ENCODE data around the gene PSAP. TPM values are rescaled to one million over a fixed set of nuclear protein-coding genes. Genes with fewer than 3 reads are reported as not detected.

PSAP gene
- total and polyA plus RNA-seq, 11 donors, result 454 to 2,171 (median 1,616) TPM

DNA sequence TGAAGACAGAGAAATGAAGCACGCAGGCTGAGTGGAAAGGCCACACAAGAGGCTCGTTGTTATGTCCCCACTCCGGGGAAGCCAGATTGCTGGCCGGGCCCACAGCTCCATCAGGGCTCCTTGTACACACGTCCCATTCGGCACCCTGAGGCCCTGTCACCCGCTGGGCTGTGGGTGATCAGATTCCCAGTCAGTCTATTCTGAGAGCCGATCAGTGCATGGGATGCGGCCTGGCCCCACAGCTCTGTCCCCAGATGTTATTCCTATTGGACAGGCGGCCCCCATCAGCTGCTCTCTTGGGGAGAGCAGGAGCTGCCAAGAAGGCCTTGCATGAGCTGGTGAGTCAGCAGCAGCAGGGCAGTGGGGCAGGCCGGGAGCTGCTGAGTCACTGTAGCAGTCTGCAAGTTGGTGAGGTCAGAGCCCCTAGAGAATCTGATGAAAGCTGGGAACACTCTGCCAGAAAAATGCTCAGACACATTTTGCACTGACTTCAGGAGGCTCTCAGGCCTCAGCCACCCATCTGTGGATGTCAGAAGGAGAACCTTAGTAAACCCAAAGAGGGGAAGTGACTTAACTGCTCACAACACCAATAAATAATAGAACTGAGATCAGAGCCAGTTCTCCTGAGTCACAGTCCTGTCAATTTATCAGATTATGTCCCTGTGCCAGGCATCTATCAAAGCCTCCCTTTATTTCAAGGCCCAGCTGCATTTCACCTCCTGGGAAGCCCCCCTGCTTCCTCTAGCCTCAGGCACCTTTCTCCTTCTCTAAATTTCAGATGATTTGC, 9.4 kb upstream of the PSAP start:
- no peaks in the 10 kb centered on the region for H3K36me3 ChIP-seq
- TF ChIP-seq CTCF (IDR thresholded peaks at IDR 0.05) (no peak), POLR2A (IDR thresholded peaks at IDR 0.05) (peak in 1 of 2 donors; percentile 43)
- peaks cover 3 to 39% (median 22%) of the 10 kb centered on the region in 12 donors for H3K4me1 ChIP-seq
- H3K4me3 ChIP-seq, result peak overlapping the region in 1 of 12 donors; percentile 19
- H3K9me3 ChIP-seq, result no peaks in the 10 kb centered on the region
- ATAC-seq, result peak; percentile 98 to 99 (median 98)
- no peaks in the 10 kb centered on the region for H3K27me3 ChIP-seq
- H3K27ac ChIP-seq, result peak overlapping the region; percentile 63 to 95 (median 89)
- intact Hi-C loops (cut with DNase I), result loop anchor here in 1 of 10 donors (1.0 kb wide), 1 partner anchor 9 kb away; the partner anchor contains the start of gene PSAP
- DNase-seq, result peak; percentile 91 to 98 (median 94)
- 18 to 26% (median 20%) methylated on average over 6 to 11 of the region's 11 CpGs for WGBS, 4 donors

- H3K4me1 ChIP-seq, result peaks cover 3 to 34% (median 22%) of the 10 kb centered on the region in 12 donors
- no peak overlapping the region for H3K27ac ChIP-seq
- no peaks in the 10 kb centered on the region for H3K9me3 ChIP-seq
- H3K36me3 ChIP-seq, result no peaks in the 10 kb centered on the region
- TF ChIP-seq POLR2A (IDR thresholded peaks at IDR 0.05) (no peak), CTCF (IDR thresholded peaks at IDR 0.05) (no peak)
- no peak for ATAC-seq
- no peaks in the 10 kb centered on the region for H3K27me3 ChIP-seq
- WGBS, 4 donors, result 88 to 95% (median 90%) methylated on average over 12 of the region's 12 CpGs
- intact Hi-C loops (cut with DNase I), result no loop called here
- no peak overlapping the region for H3K4me3 ChIP-seq
- DNase-seq, result peak in 3 of 5 donors; percentile 60 to 78 (median 76)
These were observed 7.2 kb upstream of the PSAP start for GRCh38 chr10:71857934-71858890.

DNA sequence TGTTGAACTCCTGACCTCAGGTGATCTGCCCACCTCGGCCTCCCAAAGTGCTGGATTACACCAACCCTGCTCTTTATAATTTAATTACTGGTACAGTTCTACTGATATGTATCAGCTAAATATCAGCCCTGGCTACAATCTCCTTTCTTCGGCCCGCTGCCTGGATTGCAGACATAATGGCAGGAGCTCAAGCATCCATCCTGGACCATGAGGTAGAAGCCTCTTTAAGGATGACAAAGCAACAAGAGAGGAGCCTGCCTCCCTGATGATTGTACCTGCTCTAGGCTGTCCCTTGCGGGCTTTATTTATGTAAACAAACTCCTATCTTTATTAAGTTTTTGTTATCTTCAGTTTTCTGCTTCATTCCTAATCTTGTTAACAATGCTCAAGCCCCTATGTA, 5.6 kb upstream of the PSAP start:
- Histone ChIP-seq H3K36me3 (no peaks in the 10 kb centered on the region), H3K4me3 (no peak overlapping the region), H3K9me3 (no peaks in the 10 kb centered on the region), H3K27ac (no peak overlapping the region), H3K27me3 (no peaks in the 10 kb centered on the region), H3K4me1 (peaks cover 3 to 41% (median 22%) of the 10 kb centered on the region in 12 donors)
- intact Hi-C loops (cut with DNase I), result no loop called here
- DNase-seq (no peak), ATAC-seq (no peak)
- TF ChIP-seq CTCF (IDR thresholded peaks at IDR 0.05) (no peak), POLR2A (IDR thresholded peaks at IDR 0.05) (no peak)
- WGBS, 4 donors, result 96 to 97% (median 96%) methylated on average over 4 of the region's 4 CpGs

GRCh38 chr10:71854031-71854430, 3.0 kb upstream of the PSAP start:
- DNase-seq, result no peak
- intact Hi-C loops (cut with DNase I), result no loop called here
- Histone ChIP-seq H3K36me3 (no peaks in the 10 kb centered on the region), H3K9me3 (no peaks in the 10 kb centered on the region), H3K27ac (no peak overlapping the region), H3K4me3 (no peak overlapping the region), H3K27me3 (no peaks in the 10 kb centered on the region), H3K4me1 (peaks cover 0 to 31% (median 16%) of the 10 kb centered on the region in 12 donors)
- no peak for TF ChIP-seq POLR2A (IDR thresholded peaks at IDR 0.05)
- 44 to 58% (median 50%) methylated on average over 5 of the region's 5 CpGs for WGBS, 4 donors
- ATAC-seq, result no peak
